ENCODE data around the gene MRPL54.

DNA sequence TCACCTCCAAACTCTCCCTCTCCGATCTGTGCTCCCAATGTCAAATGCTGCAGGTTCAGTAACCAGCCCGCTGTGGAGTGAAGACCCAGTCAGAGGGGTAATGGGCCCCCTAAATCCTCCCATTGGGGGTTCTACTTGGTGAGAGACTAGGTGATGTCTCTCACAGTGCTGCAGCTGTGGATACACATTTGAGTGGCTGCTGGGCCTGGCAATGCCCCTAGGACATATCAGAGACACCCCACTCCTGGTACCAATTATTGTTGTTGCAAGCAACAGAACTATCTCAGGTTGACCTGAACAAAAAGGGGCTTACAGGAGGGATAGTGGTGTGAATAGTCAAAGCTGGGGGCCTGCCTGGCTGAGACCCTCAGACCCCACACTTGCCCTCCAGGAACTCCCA is 19.1 kb downstream of the MRPL54 start:
- TF ChIP-seq, protein P1, sequence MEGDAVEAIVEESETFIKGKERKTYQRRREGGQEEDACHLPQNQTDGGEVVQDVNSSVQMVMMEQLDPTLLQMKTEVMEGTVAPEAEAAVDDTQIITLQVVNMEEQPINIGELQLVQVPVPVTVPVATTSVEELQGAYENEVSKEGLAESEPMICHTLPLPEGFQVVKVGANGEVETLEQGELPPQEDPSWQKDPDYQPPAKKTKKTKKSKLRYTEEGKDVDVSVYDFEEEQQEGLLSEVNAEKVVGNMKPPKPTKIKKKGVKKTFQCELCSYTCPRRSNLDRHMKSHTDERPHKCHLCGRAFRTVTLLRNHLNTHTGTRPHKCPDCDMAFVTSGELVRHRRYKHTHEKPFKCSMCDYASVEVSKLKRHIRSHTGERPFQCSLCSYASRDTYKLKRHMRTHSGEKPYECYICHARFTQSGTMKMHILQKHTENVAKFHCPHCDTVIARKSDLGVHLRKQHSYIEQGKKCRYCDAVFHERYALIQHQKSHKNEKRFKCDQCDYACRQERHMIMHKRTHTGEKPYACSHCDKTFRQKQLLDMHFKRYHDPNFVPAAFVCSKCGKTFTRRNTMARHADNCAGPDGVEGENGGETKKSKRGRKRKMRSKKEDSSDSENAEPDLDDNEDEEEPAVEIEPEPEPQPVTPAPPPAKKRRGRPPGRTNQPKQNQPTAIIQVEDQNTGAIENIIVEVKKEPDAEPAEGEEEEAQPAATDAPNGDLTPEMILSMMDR (conservative IDR thresholded peaks at IDR 0.05 in 1 of 2, IDR thresholded peaks at IDR 0.05 in 1 of 2; ENCODE audit: low read depth in 1 of 2, low read length in 2 of 2) = no peak
- TF ChIP-seq EZH2 (IDR thresholded peaks at IDR 0.05; ENCODE audit: low read length, missing control alignments) = no peak
